HL-60/S4 (cell line): ENCODE measurements around the gene SLC29A4.
"Not testable (repeated sequence)": the region's sequence is repeated elsewhere in the genome, so short reads cannot be mapped to it uniquely, and the experiment has no call there.

Experiments used
- in situ Hi-C: fragments of 300-500 bp; cut with MboI; formaldehyde crosslinking; loops from 2 replicates; pipeline ENCODE4 v1.14.3; 2022; ENCODE audit warnings: low sequenced_read_pairs

Gene SLC29A4

GRCh38 chr7:5295039-5296014 lies 12.6 kb downstream of the SLC29A4 start:
- in situ Hi-C loops, result no loop called here

GRCh38 chr7:5296015-5296610 lies 13.4 kb downstream of the SLC29A4 start:
- in situ Hi-C loops, result no loop called here

GRCh38 chr7:5296611-5297226 lies 14.0 kb downstream of the SLC29A4 start:
- in situ Hi-C loops, result no loop called here

GRCh38 chr7:5300366-5300765 lies 17.6 kb downstream of the SLC29A4 start:
- in situ Hi-C loops, result no loop called here

DNA sequence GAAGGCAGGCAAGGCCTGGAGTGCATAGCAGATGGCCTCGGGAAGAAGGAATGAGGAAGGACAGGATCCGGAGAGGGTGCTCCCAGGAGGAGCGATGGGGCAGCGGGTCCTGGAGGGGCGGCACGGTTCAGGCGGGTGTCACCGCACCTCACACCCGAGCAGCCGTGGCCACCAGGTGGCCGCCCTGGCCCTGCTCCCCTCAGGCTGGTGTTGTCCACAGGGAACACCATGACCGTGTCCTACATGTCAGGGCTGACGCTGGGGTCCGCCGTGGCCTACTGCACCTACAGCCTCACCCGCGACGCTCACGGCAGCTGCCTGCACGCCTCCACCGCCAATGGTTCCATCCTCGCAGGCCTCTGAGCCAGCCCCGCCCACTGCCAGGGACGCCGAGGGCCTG lies 19.8 kb downstream of the SLC29A4 start:
- in situ Hi-C loops, result no loop called here

DNA sequence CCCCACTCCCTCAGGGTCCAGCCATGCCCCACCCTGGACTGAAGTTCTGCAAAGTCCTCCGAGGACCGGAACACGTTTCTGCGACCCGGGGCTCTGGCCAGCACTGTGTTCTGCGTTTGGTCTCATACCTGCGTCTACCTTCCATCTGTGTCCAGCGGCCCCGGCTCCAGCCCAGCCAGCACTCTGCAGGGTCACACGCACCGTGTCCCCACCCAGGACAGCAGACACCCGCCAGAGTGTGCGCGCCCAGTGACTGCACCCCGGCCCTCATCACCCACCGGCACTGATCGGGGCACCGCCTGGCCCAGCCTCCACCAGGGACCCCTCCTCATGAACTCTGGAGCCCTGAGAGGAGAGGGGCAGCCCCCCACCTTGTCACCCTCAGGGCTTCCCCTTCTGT lies 20.3 kb downstream of the SLC29A4 start:
- in situ Hi-C loops, result no loop called here

- in situ Hi-C loops, result no loop called here
Observed at GRCh38 chr7:5303591-5304505, 21.1 kb downstream of the SLC29A4 start.

- in situ Hi-C loops, result not testable (repeated sequence)
Observed at GRCh38 chr7:5305050-5305449, 22.3 kb downstream of the SLC29A4 start.

DNA sequence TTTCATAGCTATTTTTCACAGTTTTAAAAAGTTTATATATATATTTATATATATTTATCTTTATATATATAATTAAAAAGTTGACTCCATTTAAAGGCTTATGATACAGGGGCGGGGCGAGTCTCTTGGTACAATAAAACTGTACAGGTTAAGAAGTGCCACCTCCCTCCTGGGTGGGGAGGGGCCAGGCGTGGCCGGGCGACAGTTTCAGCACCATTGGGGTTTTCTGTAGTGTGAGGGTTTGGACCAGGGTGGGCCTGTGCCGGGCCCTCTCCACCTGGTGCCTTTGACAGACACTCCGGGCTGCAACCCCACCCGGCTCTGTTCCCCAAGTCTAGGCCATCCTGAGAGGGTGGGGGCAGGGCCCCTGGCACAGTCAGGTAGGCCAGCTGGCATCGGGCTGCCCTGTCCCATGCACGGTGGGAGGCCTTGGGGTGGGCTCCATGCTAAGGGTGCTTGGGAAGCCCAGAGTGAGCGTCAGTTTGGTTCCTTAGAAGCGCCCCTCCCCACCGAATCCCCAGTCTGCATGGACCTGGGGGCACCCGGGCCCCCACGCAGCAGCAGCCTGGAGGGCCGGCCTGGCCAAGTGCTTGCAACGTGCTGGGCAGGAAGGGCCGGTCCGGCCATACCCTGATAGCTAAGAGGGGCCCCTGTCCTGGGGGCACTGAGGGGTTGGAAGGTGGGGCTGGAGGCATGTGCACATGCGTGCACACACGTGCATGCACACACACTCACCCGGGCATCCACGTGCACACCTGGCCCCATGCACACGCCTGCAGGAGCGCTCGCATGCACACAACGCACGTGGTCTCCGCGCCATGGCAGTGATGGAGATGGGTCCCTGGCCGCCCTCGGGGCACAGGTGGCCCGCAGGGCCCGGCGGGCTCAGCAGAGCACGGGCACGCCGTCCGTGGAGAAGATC lies 24.7 kb downstream of the SLC29A4 start:
- in situ Hi-C loops, result not testable (repeated sequence)

DNA sequence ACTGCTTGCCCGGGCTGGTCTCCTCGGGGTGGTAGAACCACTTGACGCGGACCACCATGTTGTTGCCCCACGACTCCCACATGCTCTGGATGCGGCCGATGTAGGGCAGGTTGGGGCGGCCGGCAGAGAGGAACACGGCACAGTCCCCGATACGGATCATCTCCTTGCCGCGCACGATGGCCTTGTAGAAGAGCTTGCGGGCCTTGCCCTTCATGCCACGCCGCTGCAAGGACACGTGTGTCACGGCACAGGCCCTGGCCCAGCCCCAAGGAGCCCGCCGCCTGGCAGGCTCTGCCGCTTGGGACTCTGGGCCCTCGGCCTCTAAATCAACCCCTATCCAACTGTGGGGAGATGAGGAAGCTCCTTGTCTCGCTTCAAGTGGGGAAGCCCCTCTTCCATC lies 26.4 kb downstream of the SLC29A4 start:
- in situ Hi-C loops, result no loop called here

GRCh38 chr7:5310822-5311405 lies 28.2 kb downstream of the SLC29A4 start:
- in situ Hi-C loops, result no loop called here

DNA sequence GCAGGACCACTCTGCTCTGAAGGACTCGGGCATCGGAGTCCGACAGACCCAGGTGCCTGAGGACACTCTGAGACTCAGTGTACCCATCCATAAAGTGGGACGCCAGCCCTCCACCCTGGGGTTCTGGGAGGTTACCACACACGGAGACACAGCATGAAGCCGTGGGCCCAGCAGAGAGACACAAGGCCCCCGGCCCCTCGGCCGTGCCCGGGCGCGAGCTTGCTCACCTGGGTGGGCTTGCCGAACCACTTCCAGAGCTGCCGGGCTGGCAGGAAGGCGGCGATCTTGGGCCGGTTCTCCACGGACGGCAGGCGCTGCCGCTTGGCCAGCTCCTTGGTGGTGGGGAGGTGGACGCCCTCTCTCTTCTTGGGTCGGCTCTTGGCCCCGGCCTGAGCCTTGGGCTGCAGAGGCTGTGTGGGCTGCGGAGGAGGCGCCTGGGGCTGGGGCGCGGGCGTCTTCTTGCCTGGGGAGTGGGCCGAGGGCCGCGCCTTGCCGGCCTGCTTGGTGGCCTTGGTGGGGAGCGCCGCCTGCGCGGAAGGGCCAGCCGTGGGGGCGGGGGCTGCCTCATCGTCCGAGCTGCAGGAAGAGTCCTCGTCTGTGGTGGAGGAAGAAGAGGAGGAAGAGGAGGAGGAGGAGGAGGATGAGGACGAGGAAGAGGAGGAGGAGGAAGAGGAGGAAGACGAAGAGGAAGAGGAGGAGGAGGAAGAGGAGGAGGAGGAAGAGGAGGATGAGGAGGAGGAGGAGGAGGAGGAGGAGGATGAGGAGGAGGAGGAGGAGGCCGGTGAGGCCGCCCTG lies 29.7 kb downstream of the SLC29A4 start:
- in situ Hi-C loops, result not testable (repeated sequence)

- in situ Hi-C loops, result not testable (repeated sequence)
Observed at GRCh38 chr7:5313076-5313885, 30.5 kb downstream of the SLC29A4 start.

DNA sequence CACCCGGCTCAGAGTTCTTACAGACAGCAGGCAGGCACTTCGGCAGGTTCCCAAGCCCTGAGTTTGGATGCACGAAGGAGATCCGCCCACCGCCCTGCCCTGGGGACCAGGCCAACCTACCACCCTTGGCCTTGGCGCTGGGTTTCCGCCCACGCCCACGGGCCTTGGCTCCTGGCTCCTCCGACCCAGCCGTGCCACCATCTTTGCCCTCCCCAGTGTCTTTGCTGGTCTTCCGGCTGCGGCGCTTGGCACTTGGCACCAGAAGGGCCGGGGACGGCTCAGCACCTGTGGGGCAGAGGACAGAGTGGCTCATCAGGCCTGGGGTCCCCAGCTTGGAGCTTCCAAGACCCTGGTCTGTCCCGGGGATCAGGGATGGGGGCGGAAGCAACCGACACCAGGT lies 32.1 kb downstream of the SLC29A4 start:
- in situ Hi-C loops, result no loop called here

DNA sequence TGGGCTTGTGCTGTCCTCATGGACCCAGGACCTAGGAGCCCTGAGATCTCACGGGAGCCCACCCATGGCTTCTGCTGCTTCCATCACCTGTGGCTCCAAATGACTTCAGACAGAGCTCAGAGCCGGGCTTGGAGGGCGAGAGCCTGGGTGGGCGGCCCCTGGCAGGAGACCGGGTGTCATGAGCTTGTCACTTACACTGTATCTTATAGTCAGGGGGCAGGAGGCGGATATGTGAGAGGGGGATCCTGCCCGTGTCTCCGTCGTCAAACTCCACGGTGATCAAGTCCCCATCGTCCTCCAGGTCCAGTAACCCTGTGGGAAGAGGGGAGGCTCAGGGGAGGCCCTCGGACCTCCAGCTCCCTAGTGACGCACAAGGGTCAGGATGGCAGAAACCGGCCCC lies 33.0 kb downstream of the SLC29A4 start:
- in situ Hi-C loops, result no loop called here

- in situ Hi-C loops, result not testable (repeated sequence)
Observed at GRCh38 chr7:5318613-5319012, 35.9 kb downstream of the SLC29A4 start.

GRCh38 chr7:5320391-5320790 lies 37.6 kb downstream of the SLC29A4 start:
- in situ Hi-C loops, result no loop called here
